Peyer's patch (tissue), 4 donors: Measurements from ENCODE around the gene NES.

Experiments used
- CTCF ChIP-seq, 6 experiments: fragments of 450-650 bp in 4 of 6; fragments of 200-600 bp in 2 of 6; sonication (generic) in 1 of 6; IDR thresholded peaks; one replicate each; pipeline ENCODE4 v1.5.1; 2017 to 2019; ENCODE audit warnings: antibody characterized with exemption in 6 of 6, mild to moderate bottlenecking in 3 of 6, moderate library complexity in 1 of 6
- POLR2A ChIP-seq, 2 donors: fragments of 450-650 bp; IDR thresholded peaks; one replicate each; pipeline ENCODE4 v1.5.1; 2017; ENCODE audit warnings: antibody characterized with exemption in 2 of 2, mild to moderate bottlenecking in 2 of 2, moderate library complexity in 2 of 2

- TF ChIP-seq CTCF (IDR thresholded peaks at IDR 0.05): no peak
- TF ChIP-seq POLR2A (IDR thresholded peaks at IDR 0.05): no peak
Measured at GRCh38 chr1:156664046-156664766, 13.0 kb downstream of the NES start.
